ENCODE measurements around the gene DNM3. TPM values are rescaled to one million over a fixed set of nuclear protein-coding genes. Genes with fewer than 3 reads are reported as not detected.

The DNM3 gene
- total and polyA plus RNA-seq, 7 donors, result 0.60 to 13.3 (median 3.9) TPM

DNA sequence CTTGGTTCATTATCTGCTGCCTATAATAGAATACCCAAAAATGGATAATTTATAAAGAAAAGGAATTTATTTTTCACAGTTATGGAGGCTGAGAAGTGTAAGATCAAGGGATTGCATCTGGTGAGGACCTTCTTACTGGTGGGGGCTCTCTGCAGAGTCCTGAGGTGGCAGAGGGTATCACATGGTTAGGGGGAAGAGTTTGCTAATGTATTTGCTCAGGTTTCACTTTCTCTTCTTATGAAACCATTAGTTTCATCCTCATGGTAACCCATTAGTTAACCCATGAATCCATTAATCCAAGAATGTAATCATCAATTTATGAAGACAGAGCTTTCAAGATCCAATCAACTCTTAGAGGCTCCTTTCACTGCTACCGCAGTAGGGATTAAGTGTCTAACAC lies 120.6 kb downstream of the DNM3 start:
- no peak for TF ChIP-seq POLR2AphosphoS5 (IDR thresholded peaks at IDR 0.05)
- 95 to 99% methylated on average over 1 of the region's 1 CpG for WGBS, 2 donors
- Histone ChIP-seq H3K4me1 (no peaks in the 10 kb centered on the region), H3K9me3 (no peaks in the 10 kb centered on the region), H3K27me3 (no peaks in the 10 kb centered on the region), H3K27ac (no peak overlapping the region), H3K4me3 (no peak overlapping the region), H3K36me3 (no peaks in the 10 kb centered on the region)
- no peak for DNase-seq
- intact Hi-C loops (cut with DNase I), result no loop called here

GRCh38 chr1:171963762-171964161 lies 122.5 kb downstream of the DNM3 start:
- 80 to 82% methylated on average over 1 of the region's 1 CpG for WGBS, 2 donors
- intact Hi-C loops (cut with DNase I), result no loop called here
- Histone ChIP-seq H3K4me1 (no peaks in the 10 kb centered on the region), H3K9me3 (no peaks in the 10 kb centered on the region), H3K36me3 (no peaks in the 10 kb centered on the region), H3K27ac (no peak overlapping the region), H3K4me3 (no peak overlapping the region), H3K27me3 (no peaks in the 10 kb centered on the region)
- DNase-seq, result no peak
- TF ChIP-seq EP300 (IDR thresholded peaks at IDR 0.05) (no peak), POLR2A (IDR thresholded peaks at IDR 0.05) (no peak), POLR2AphosphoS5 (IDR thresholded peaks at IDR 0.05) (no peak)
- TF ChIP-seq, protein P1, sequence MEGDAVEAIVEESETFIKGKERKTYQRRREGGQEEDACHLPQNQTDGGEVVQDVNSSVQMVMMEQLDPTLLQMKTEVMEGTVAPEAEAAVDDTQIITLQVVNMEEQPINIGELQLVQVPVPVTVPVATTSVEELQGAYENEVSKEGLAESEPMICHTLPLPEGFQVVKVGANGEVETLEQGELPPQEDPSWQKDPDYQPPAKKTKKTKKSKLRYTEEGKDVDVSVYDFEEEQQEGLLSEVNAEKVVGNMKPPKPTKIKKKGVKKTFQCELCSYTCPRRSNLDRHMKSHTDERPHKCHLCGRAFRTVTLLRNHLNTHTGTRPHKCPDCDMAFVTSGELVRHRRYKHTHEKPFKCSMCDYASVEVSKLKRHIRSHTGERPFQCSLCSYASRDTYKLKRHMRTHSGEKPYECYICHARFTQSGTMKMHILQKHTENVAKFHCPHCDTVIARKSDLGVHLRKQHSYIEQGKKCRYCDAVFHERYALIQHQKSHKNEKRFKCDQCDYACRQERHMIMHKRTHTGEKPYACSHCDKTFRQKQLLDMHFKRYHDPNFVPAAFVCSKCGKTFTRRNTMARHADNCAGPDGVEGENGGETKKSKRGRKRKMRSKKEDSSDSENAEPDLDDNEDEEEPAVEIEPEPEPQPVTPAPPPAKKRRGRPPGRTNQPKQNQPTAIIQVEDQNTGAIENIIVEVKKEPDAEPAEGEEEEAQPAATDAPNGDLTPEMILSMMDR (IDR thresholded peaks at IDR 0.05), result no peak

- intact Hi-C loops (cut with DNase I), result no loop called here
- 93 to 95% methylated on average over 2 of the region's 2 CpGs for WGBS, 2 donors
Measured at GRCh38 chr1:171965777-171966176, 124.5 kb downstream of the DNM3 start.

DNA sequence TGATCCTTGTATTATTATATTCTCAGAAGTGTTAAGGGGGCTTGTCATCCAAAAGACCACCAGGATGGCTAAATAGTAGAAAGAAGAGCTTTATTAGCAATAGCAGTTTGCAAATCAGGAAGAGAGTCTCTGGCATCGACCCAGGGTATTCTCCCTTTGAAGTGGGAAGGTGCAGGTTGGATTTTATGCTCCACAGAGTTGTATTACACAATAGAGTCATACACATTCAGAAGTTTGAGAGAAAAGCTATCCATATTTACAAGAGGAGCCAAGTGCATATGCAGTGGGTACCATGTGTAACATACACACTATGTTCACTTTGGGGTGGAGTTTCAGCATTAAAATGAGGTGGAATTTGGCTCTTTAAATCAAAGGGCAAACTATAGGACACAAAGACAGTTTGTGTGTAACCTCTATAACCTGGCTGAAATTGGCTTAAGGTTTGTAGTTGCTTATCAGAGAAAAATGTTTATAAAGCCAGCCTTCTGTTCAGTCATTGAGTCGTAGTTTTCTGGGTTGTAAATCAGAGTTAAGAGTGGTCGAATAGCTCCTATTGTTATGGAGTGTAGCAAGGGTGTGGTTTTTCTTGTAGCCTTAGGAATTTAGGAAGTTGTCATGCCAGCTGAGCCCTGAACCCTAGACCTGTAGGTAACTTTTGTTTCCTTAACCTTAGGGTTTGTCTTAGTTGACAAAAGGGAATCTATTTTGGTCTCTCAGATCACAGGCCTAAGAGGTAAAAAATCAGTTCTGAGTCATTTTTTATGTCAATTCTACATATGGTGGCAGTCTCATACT lies 125.3 kb downstream of the DNM3 start:
- WGBS, 2 donors, result 11 to 52% methylated on average over 3 of the region's 3 CpGs
- Histone ChIP-seq H3K36me3 (no peaks in the 10 kb centered on the region), H3K27ac (no peak overlapping the region), H3K27me3 (no peaks in the 10 kb centered on the region), H3K4me1 (no peaks in the 10 kb centered on the region), H3K9me3 (no peaks in the 10 kb centered on the region), H3K4me3 (no peak overlapping the region)
- intact Hi-C loops (cut with DNase I), result no loop called here
- no peak for DNase-seq
- TF ChIP-seq POLR2AphosphoS5 (IDR thresholded peaks at IDR 0.05), result no peak
- TF ChIP-seq, protein P1 (IDR thresholded peaks at IDR 0.05), result no peak
- no peak for TF ChIP-seq POLR2A (IDR thresholded peaks at IDR 0.05)
- no peak for TF ChIP-seq EP300 (IDR thresholded peaks at IDR 0.05)

More at GRCh38 chr1:171965777-171966176, 124.5 kb downstream of the DNM3 start:
- Histone ChIP-seq H3K27me3 (no peaks in the 10 kb centered on the region), H3K4me3 (no peak overlapping the region), H3K27ac (no peak overlapping the region), H3K9me3 (no peaks in the 10 kb centered on the region), H3K36me3 (no peaks in the 10 kb centered on the region), H3K4me1 (no peaks in the 10 kb centered on the region)
- TF ChIP-seq POLR2AphosphoS5 (IDR thresholded peaks at IDR 0.05) (no peak), POLR2A (IDR thresholded peaks at IDR 0.05) (no peak), EP300 (IDR thresholded peaks at IDR 0.05) (no peak)
- TF ChIP-seq, protein P1 (IDR thresholded peaks at IDR 0.05), result no peak
- no peak for DNase-seq

- 54 to 81% methylated on average over 2 of the region's 2 CpGs for WGBS, 2 donors
- no peaks in the 10 kb centered on the region for H3K27me3 ChIP-seq
- DNase-seq, result no peak
- H3K36me3 ChIP-seq, result no peaks in the 10 kb centered on the region
- no peaks in the 10 kb centered on the region for H3K4me1 ChIP-seq
- TF ChIP-seq, protein P1 (IDR thresholded peaks at IDR 0.05), result no peak
- no peak for TF ChIP-seq EP300 (IDR thresholded peaks at IDR 0.05)
- no peak for TF ChIP-seq POLR2AphosphoS5 (IDR thresholded peaks at IDR 0.05)
- TF ChIP-seq POLR2A (IDR thresholded peaks at IDR 0.05), result no peak
- no peak overlapping the region for H3K27ac ChIP-seq
- H3K9me3 ChIP-seq, result no peaks in the 10 kb centered on the region
- H3K4me3 ChIP-seq, result no peak overlapping the region
- intact Hi-C loops (cut with DNase I), result no loop called here
Measured at GRCh38 chr1:171969226-171969625, 127.9 kb downstream of the DNM3 start.
